22Rv1 (cell line): ENCODE measurements around the gene RGR.

Source experiments
- H3K27ac ChIP-seq: fragments of 450-650 bp; 2 replicates; pipeline ENCODE4 v1.5.1; 2017
- CTCF ChIP-seq: fragments of 450-650 bp; IDR thresholded peaks from 2 replicates; pipeline ENCODE4 v1.5.1; 2017; ENCODE audit warnings: mild to moderate bottlenecking
- ZFX ChIP-seq: fragments of 450-650 bp; IDR thresholded peaks from 2 replicates; pipeline ENCODE4 v1.6.1; 2017; ENCODE audit warnings: antibody characterized with exemption, borderline replicate concordance

Gene RGR

GRCh38 chr10:84243759-84244158, 1.1 kb upstream of the RGR start:
- H3K27ac ChIP-seq: no peak overlapping the region
- TF ChIP-seq CTCF (no peak), ZFX (no peak)

- H3K27ac ChIP-seq: no peak overlapping the region
- TF ChIP-seq ZFX (no peak), CTCF (no peak)
Observed at GRCh38 chr10:84247496-84247895, 2.6 kb downstream of the RGR start.

GRCh38 chr10:84248794-84249193, 3.9 kb downstream of the RGR start:
- TF ChIP-seq CTCF (0 out of 2 replicates have a peak, but pooled peaks have one; percentile 4), ZFX (no peak)
- H3K27ac ChIP-seq: no peak overlapping the region

GRCh38 chr10:84254552-84255478, 10.0 kb downstream of the RGR start:
- no peak overlapping the region for H3K27ac ChIP-seq
- TF ChIP-seq CTCF (no peak), ZFX (no peak)

GRCh38 chr10:84256510-84257342, 11.9 kb downstream of the RGR start:
- peak; percentile 66 for TF ChIP-seq CTCF
- TF ChIP-seq ZFX: no peak
- H3K27ac ChIP-seq: no peak overlapping the region

- no peak overlapping the region for H3K27ac ChIP-seq
- TF ChIP-seq CTCF (peak; percentile 13; the same call in 1 of the 2 replicates), ZFX (no peak)
Observed at GRCh38 chr10:84257343-84258020, 12.6 kb downstream of the RGR start.
